ENCODE measurements around the gene DIP2A.
A peak's percentile ranks its signal among the peaks of the same experiment; 100 is the strongest.
"Not testable (repeated sequence)": the region's sequence is repeated elsewhere in the genome, so short reads cannot be mapped to it uniquely, and the experiment has no call there.

DIP2A gene

GRCh38 chr21:46559291-46559983, 100.7 kb downstream of the DIP2A start:
- DNase-seq: no peak

GRCh38 chr21:46560568-46561444, 102.1 kb downstream of the DIP2A start:
- no peak for DNase-seq

- no peak for DNase-seq
Measured at GRCh38 chr21:46561445-46562090, 102.9 kb downstream of the DIP2A start.

- DNase-seq: no peak
Measured at GRCh38 chr21:46562472-46562871, 103.8 kb downstream of the DIP2A start.

GRCh38 chr21:46562964-46563607, 104.4 kb downstream of the DIP2A start:
- DNase-seq: no peak

- DNase-seq: no peak
Measured at GRCh38 chr21:46564391-46564790, 105.7 kb downstream of the DIP2A start.

GRCh38 chr21:46567348-46567747, 108.7 kb downstream of the DIP2A start:
- no peak for DNase-seq

GRCh38 chr21:46568562-46568961, 109.9 kb downstream of the DIP2A start:
- DNase-seq: no peak

- no peak for DNase-seq
Measured at GRCh38 chr21:46569081-46569480, 110.4 kb downstream of the DIP2A start.

GRCh38 chr21:46570119-46570518, 111.4 kb downstream of the DIP2A start:
- DNase-seq: no peak

- no peak for DNase-seq
Measured at GRCh38 chr21:46570631-46571030, 111.9 kb downstream of the DIP2A start.

- no peak for DNase-seq
Measured at GRCh38 chr21:46572850-46573249, 114.2 kb downstream of the DIP2A start.

- not testable (repeated sequence) for DNase-seq
Measured at GRCh38 chr21:46577786-46578185, 119.1 kb downstream of the DIP2A start.

- not testable (repeated sequence) for DNase-seq
Measured at GRCh38 chr21:46579394-46579793, 120.7 kb downstream of the DIP2A start.

- DNase-seq: no peak
Measured at GRCh38 chr21:46581780-46582307, 123.2 kb downstream of the DIP2A start.

GRCh38 chr21:46585191-46585953, 126.7 kb downstream of the DIP2A start:
- peak; percentile 83 for DNase-seq

- no peak for DNase-seq
Measured at GRCh38 chr21:46594276-46594675, 135.6 kb downstream of the DIP2A start.

GRCh38 chr21:46596201-46596600, 137.5 kb downstream of the DIP2A start:
- DNase-seq: no peak

GRCh38 chr21:46597031-46597430, 138.3 kb downstream of the DIP2A start:
- no peak for DNase-seq

- no peak for DNase-seq
Measured at GRCh38 chr21:46597896-46598343, 139.2 kb downstream of the DIP2A start.

- no peak for DNase-seq
Measured at GRCh38 chr21:46598581-46599572, 140.2 kb downstream of the DIP2A start.

All from NCI-H345 (cell line).